ENCODE data around the gene C17orf78.
A peak's percentile ranks its signal among the peaks of the same experiment; 100 is the strongest.
"Not testable (repeated sequence)": the region's sequence is repeated elsewhere in the genome, so short reads cannot be mapped to it uniquely, and the experiment has no call there.

The C17orf78 gene

GRCh38 chr17:37375706-37376105, at the start of gene C17orf78:
C17orf78 (plus strand) TSS chr17:37375985; CDS start chr17:37376093, 108 bp downstream.
- DNase-seq (ENCODE audit: low read depth in 2 of 2) = no peak

GRCh38 chr17:37327341-37328090, 48.3 kb upstream of the C17orf78 start:
- no peak for DNase-seq (ENCODE audit: low read depth in 2 of 2)

GRCh38 chr17:37338847-37339246, 36.9 kb upstream of the C17orf78 start:
- DNase-seq (ENCODE audit: low read depth in 2 of 2) = no peak

- DNase-seq (ENCODE audit: low read depth in 2 of 2) = no peak
Measured at GRCh38 chr17:37339321-37339720, 36.5 kb upstream of the C17orf78 start.

- DNase-seq (ENCODE audit: low read depth in 2 of 2) = no peak
Measured at GRCh38 chr17:37340804-37341203, 35.0 kb upstream of the C17orf78 start.

GRCh38 chr17:37342589-37342988, 33.2 kb upstream of the C17orf78 start:
- DNase-seq (ENCODE audit: low read depth in 2 of 2) = no peak

GRCh38 chr17:37344519-37344918, 31.3 kb upstream of the C17orf78 start:
- no peak for DNase-seq (ENCODE audit: low read depth in 2 of 2)

GRCh38 chr17:37346863-37347402, 28.9 kb upstream of the C17orf78 start:
- DNase-seq (ENCODE audit: low read depth in 2 of 2) = not testable (repeated sequence)

GRCh38 chr17:37356796-37357569, 18.8 kb upstream of the C17orf78 start:
- DNase-seq (ENCODE audit: low read depth in 2 of 2) = not testable (repeated sequence)

GRCh38 chr17:37358098-37358829, 17.5 kb upstream of the C17orf78 start:
- DNase-seq (ENCODE audit: low read depth in 2 of 2) = peak; percentile 3 to 22

- peak; percentile 70 to 88 for DNase-seq (ENCODE audit: low read depth in 2 of 2)
Measured at GRCh38 chr17:37358830-37359681, 16.7 kb upstream of the C17orf78 start.

GRCh38 chr17:37359682-37360188, 16.1 kb upstream of the C17orf78 start:
- DNase-seq (ENCODE audit: low read depth in 2 of 2) = no peak

- no peak for DNase-seq (ENCODE audit: low read depth in 2 of 2)
Measured at GRCh38 chr17:37360632-37361031, 15.2 kb upstream of the C17orf78 start.

- DNase-seq (ENCODE audit: low read depth in 2 of 2) = no peak
Measured at GRCh38 chr17:37361543-37361942, 14.2 kb upstream of the C17orf78 start.

GRCh38 chr17:37365589-37365988, 10.2 kb upstream of the C17orf78 start:
- DNase-seq (ENCODE audit: low read depth in 2 of 2) = no peak

GRCh38 chr17:37368577-37368976, 7.2 kb upstream of the C17orf78 start:
- DNase-seq (ENCODE audit: low read depth in 2 of 2) = no peak

- peak; percentile 22 to 38 for DNase-seq (ENCODE audit: low read depth in 2 of 2)
Measured at GRCh38 chr17:37373530-37374159, 2.1 kb upstream of the C17orf78 start.

- DNase-seq (ENCODE audit: low read depth in 2 of 2) = no peak
Measured at GRCh38 chr17:37382056-37382455, 6.3 kb downstream of the C17orf78 start.

- no peak for DNase-seq (ENCODE audit: low read depth in 2 of 2)
Measured at GRCh38 chr17:37384560-37385149, 8.9 kb downstream of the C17orf78 start.

GRCh38 chr17:37385474-37385990, 9.7 kb downstream of the C17orf78 start:
- DNase-seq (ENCODE audit: low read depth in 2 of 2) = no peak
